ENCODE results near the gene HSP90AB1. TPM values are rescaled to one million over a fixed set of nuclear protein-coding genes. Genes with fewer than 3 reads are reported as not detected.

The HSP90AB1 gene
- polyA plus RNA-seq, 2 of the 4 experiments (the other 2 are of a cell fraction): 1,136 to 1,155 TPM

DNA sequence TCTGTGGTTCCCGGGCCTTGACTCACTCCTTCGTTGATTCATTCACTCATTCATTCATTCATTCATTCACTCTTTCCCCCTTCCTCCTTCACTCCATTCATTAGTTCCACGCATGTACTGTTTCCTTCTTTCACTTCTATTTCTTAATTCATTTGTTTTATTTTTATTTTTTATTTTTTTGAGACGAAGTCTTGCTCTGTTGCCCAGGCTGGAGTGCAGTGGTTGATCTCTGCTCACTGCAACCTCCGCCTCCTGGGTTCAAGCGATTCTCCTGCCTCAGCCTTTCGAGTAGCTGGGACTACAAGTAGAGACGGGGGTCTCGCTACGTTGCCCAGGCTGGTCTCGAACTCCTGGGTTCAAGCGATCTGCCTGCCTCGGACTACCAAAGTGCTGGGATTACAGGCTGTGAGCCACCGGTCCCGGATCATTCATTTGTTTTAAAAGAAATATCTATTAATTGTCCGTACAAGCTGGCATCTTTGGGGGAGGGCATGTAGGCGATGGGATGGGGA lies 18.9 kb downstream of the HSP90AB1 start:
- Histone ChIP-seq H3K4me3 (peak overlapping the region; percentile 81), H3K4me2 (peak overlapping the region; percentile 97), H3K27ac (peak overlapping the region; percentile 33 to 90; a peak in 3 of 6 replicates), H3K9me3 (no peaks in the 10 kb centered on the region), H3K4me1 (peaks cover 23% of the 10 kb centered on the region)
- ChIA-PET POLR2A (no interaction called here), CTCF (interaction anchor here (3.2 to 6.2 kb wide), 4 partner anchors 20 to 71 kb away, joined by 24 to 181 read pairs (median 34); partner anchors contain the start of gene AARS2)
- DNase-seq (ENCODE audit: low read depth in 1 of 2, low spot score in 1 of 2) (no peak), ATAC-seq (no peak), FAIRE-seq (no peak)
- TF ChIP-seq FOSL2 (IDR thresholded peaks at IDR 0.05) (no peak), FOSL2 (CRISPR knock-in tag; IDR thresholded peaks at IDR 0.05) (peak; percentile 42), HOXB5 (CRISPR knock-in tag; IDR thresholded peaks at IDR 0.05) (no peak)
- 72% methylated on average over 17 of the region's 17 CpGs for WGBS (ENCODE audit: missing lambda C conversion rate)

DNA sequence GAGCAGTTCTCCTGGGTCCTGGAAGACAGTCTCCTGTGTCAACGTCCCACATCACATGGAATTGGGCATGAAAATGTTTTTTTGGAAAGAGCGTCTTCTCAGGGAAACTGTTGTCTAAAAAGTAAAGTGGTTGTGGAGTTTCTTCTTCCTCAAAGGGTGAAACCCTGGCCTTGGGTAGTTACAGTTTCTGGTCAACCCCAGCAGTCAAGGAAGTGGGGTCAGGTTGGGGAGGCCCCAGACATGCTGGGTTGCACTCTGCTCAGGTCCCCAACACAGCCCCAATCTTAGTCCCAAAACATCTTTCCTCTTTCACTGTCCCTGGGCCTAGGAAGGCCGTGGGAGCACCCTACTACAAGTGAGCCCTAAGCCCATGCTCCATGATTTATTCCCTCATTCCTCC lies 19.4 kb downstream of the HSP90AB1 start:
- ChIA-PET CTCF (interaction anchor here (0.9 to 6.2 kb wide), 14 partner anchors 10 to 93 kb away, joined by 3 to 181 read pairs (median 13); partner anchors contain the start of genes AARS2, SLC35B2 and SPATS1), POLR2A (no interaction called here)
- Histone ChIP-seq H3K9me3 (no peaks in the 10 kb centered on the region), H3K4me1 (peaks cover 23% of the 10 kb centered on the region), H3K4me2 (no peak overlapping the region), H3K27ac (no peak overlapping the region), H3K4me3 (no peak overlapping the region)
- FAIRE-seq (no peak), DNase-seq (ENCODE audit: low read depth in 1 of 2, low spot score in 1 of 2) (no peak), ATAC-seq (no peak)
- TF ChIP-seq BCL3 (IDR thresholded peaks at IDR 0.05) (no peak), MAX (IDR thresholded peaks at IDR 0.05) (no peak), ZC3H11A (IDR thresholded peaks at IDR 0.05) (no peak), RAD21 (conservative IDR thresholded peaks at IDR 0.05 in 1 of 2, IDR thresholded peaks at IDR 0.05 in 1 of 2) (no peak), NPAS2 (CRISPR knock-in tag; IDR thresholded peaks at IDR 0.05; ENCODE audit: borderline replicate concordance) (no peak), HOXB13 (CRISPR knock-in tag; IDR thresholded peaks at IDR 0.05; ENCODE audit: low read depth) (no peak), RCOR1 (IDR thresholded peaks at IDR 0.05; ENCODE audit: low read depth, low read length) (no peak), NFE2L2 (conservative IDR thresholded peaks at IDR 0.05; ENCODE audit: low read length) (no peak), EHF (CRISPR knock-in tag; IDR thresholded peaks at IDR 0.05) (no peak), EHMT2 (IDR thresholded peaks at IDR 0.05; ENCODE audit: low read depth) (no peak), NR3C1 (IDR thresholded peaks at IDR 0.05) (no peak), KDM5A (IDR thresholded peaks at IDR 0.05) (no peak), CEBPB (IDR thresholded peaks at IDR 0.05) (no peak), HMGXB4 (CRISPR knock-in tag; IDR thresholded peaks at IDR 0.05; ENCODE audit: borderline replicate concordance) (no peak)
- TF ChIP-seq, protein P1, sequence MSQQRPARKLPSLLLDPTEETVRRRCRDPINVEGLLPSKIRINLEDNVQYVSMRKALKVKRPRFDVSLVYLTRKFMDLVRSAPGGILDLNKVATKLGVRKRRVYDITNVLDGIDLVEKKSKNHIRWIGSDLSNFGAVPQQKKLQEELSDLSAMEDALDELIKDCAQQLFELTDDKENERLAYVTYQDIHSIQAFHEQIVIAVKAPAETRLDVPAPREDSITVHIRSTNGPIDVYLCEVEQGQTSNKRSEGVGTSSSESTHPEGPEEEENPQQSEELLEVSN (IDR thresholded peaks at IDR 0.05; ENCODE audit: borderline replicate concordance, low read depth): no peak
- TF ChIP-seq, protein P2, sequence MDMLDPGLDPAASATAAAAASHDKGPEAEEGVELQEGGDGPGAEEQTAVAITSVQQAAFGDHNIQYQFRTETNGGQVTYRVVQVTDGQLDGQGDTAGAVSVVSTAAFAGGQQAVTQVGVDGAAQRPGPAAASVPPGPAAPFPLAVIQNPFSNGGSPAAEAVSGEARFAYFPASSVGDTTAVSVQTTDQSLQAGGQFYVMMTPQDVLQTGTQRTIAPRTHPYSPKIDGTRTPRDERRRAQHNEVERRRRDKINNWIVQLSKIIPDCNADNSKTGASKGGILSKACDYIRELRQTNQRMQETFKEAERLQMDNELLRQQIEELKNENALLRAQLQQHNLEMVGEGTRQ (IDR thresholded peaks at IDR 0.05): no peak
- WGBS (ENCODE audit: missing lambda C conversion rate): 56% methylated on average over 3 of the region's 3 CpGs

- 60% methylated on average over 10 of the region's 10 CpGs for WGBS (ENCODE audit: missing lambda C conversion rate)
- DNase-seq (ENCODE audit: low read depth in 1 of 2, low spot score in 1 of 2) (no peak), ATAC-seq (no peak), FAIRE-seq (no peak)
- H3K9me3 ChIP-seq: no peaks in the 10 kb centered on the region
- H3K4me2 ChIP-seq: no peak overlapping the region
- ChIA-PET CTCF (interaction anchor here (0.9 to 6.2 kb wide), 18 partner anchors 11 to 99 kb away, joined by 3 to 181 read pairs (median 8); partner anchors contain the start of genes AARS2, SLC35B2 and SPATS1), POLR2A (no interaction called here)
- H3K4me3 ChIP-seq: no peak overlapping the region
- H3K4me1 ChIP-seq: peaks cover 23% of the 10 kb centered on the region
- no peak overlapping the region for H3K27ac ChIP-seq
- TF ChIP-seq SMC3 (IDR thresholded peaks at IDR 0.05): no peak
- TF ChIP-seq HOXB13 (CRISPR knock-in tag; IDR thresholded peaks at IDR 0.05; ENCODE audit: low read depth): no peak
- no peak for TF ChIP-seq HMGXB4 (CRISPR knock-in tag; IDR thresholded peaks at IDR 0.05; ENCODE audit: borderline replicate concordance)
- no peak for TF ChIP-seq ZSCAN20 (CRISPR knock-in tag; IDR thresholded peaks at IDR 0.05)
- no peak for TF ChIP-seq NFE2L2 (conservative IDR thresholded peaks at IDR 0.05; ENCODE audit: low read length)
- no peak for TF ChIP-seq NPAS2 (CRISPR knock-in tag; IDR thresholded peaks at IDR 0.05; ENCODE audit: borderline replicate concordance)
- TF ChIP-seq BCL3 (IDR thresholded peaks at IDR 0.05): no peak
- TF ChIP-seq NR3C1 (IDR thresholded peaks at IDR 0.05): no peak
Observed at GRCh38 chr6:44267252-44267651, 20.4 kb downstream of the HSP90AB1 start.

Measured in A549 (cell line).